HEK293T (cell line): ENCODE data around the gene GALNS.

Experiments used
- CTCF ChIA-PET: fragments of 350-600 bp; formaldehyde crosslinking; extraction: SDS; loops from one replicate; lab custom pipeline; 2021; ENCODE audit warnings: antibody characterized with exemption, inconsistent platforms; lab: Yijun Ruan, JAX
- POLR2A ChIA-PET: fragments of 350-600 bp; formaldehyde crosslinking; extraction: SDS; loops from one replicate; lab custom pipeline; 2020; ENCODE audit warnings: antibody characterized with exemption, inconsistent platforms; lab: Yijun Ruan, JAX
- DNase-seq: peaks from one replicate; pipeline ENCODE4 v3.0.0; 2012; ENCODE audit warnings: mixed read lengths; ENCODE audit errors: extremely low spot score
- ARNT ChIP-seq: fragments of 450-650 bp; IDR thresholded peaks from 2 replicates; pipeline ENCODE4 v1.6.1; 2017; ENCODE audit warnings: mild to moderate bottlenecking
- CTBP1 ChIP-seq: fragments of 450-650 bp; IDR thresholded peaks from 2 replicates; pipeline ENCODE4 v1.6.1; 2016; ENCODE audit warnings: borderline replicate concordance
- ELF4 ChIP-seq: fragments of 450-650 bp; IDR thresholded peaks from 2 replicates; pipeline ENCODE4 v1.6.1; 2017; ENCODE audit warnings: antibody characterized with exemption
- FOXM1 ChIP-seq: fragments of 450-650 bp; IDR thresholded peaks from 2 replicates; pipeline ENCODE4 v1.6.1; 2017; ENCODE audit warnings: mild to moderate bottlenecking, borderline replicate concordance
- L3MBTL2 ChIP-seq: fragments of 450-650 bp; conservative IDR thresholded peaks from 2 replicates; pipeline ENCODE4 v1.6.1; 2016; ENCODE audit warnings: mild to moderate bottlenecking
- LEF1 ChIP-seq: fragments of 450-650 bp; IDR thresholded peaks from 2 replicates; pipeline ENCODE4 v1.6.1; 2017; ENCODE audit warnings: mild to moderate bottlenecking, borderline replicate concordance
- SUZ12 ChIP-seq: fragments of 450-650 bp; IDR thresholded peaks from 2 replicates; pipeline ENCODE4 v1.6.1; 2016; ENCODE audit warnings: mild to moderate bottlenecking
- TARDBP ChIP-seq: fragments of 450-650 bp; IDR thresholded peaks from 2 replicates; pipeline ENCODE4 v1.6.1; 2016

GALNS gene

DNA sequence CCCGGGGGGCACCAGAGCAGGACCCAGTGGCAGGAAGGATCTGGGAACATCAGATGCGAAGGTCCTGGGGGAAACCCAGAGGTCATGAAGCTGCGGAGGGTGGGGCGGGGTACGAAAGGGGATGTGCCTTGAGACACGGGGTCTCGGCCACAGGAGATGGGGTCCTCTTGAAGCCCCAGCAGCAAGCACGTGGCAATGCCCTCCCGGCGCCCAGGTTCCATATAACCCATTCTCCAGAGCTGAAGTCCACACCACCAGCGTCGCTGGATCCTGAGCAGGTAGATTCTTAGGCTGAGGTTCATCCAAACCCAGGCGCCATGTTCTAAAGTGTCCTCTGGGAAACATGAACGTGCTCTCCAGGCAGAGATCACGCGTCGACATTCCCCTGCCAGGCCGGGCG, 92.7 kb downstream of the GALNS start:
- no peak for DNase-seq
- TF ChIP-seq SUZ12 (no peak), L3MBTL2 (no peak), TARDBP (no peak), LEF1 (no peak), ARNT (no peak), FOXM1 (no peak), ELF4 (no peak), CTBP1 (no peak)
- CTCF ChIA-PET, result interaction anchor here (0.9 kb wide), 1 partner anchor 27 kb away, joined by 3 read pairs; no protein-coding TSS in a partner anchor
- POLR2A ChIA-PET, result interaction anchor here (0.9 kb wide), 1 partner anchor 10 kb away, joined by 3 read pairs; no protein-coding TSS in a partner anchor
